Neural cell (in vitro differentiated cells): ENCODE measurements around the gene MLLT10. TPM values are rescaled to one million over a fixed set of nuclear protein-coding genes. Genes with fewer than 3 reads are reported as not detected.

Source experiments
- H2AFZ ChIP-seq: fragments of 200-600, 300-800 bp; sonication (generic), shearing (Covaris generic); 2 replicates; pipeline ENCODE4 v1.6.0; 2014; ENCODE audit warnings: low read depth, mild to moderate bottlenecking, antibody characterized with exemption, low read length, moderate library complexity
- H3F3A ChIP-seq: fragments of 200-600 bp; shearing (Covaris generic); 2 replicates; pipeline ENCODE4 v1.6.1; 2016; ENCODE audit warnings: mild to moderate bottlenecking, moderate library complexity, mixed read lengths, antibody characterized with exemption, low read length; ENCODE audit not compliant: insufficient read depth, poor library complexity, severe bottlenecking
- H3K27ac ChIP-seq: fragments of 200-600, 300-800 bp; sonication (generic), shearing (Covaris generic); 2 replicates; pipeline ENCODE4 v1.5.1; 2014; ENCODE audit warnings: mild to moderate bottlenecking, low read length, moderate library complexity
- H3K27me3 ChIP-seq: fragments of 300-800, 200-600 bp; sonication (generic), shearing (Covaris generic); 2 replicates; pipeline ENCODE4 v1.6.0; 2014; ENCODE audit warnings: mild to moderate bottlenecking, low read depth, low read length, moderate library complexity; ENCODE audit not compliant: insufficient read depth
- H3K36me3 ChIP-seq: fragments of 300-800, 200-600 bp; sonication (generic), shearing (Covaris generic); 2 replicates; pipeline ENCODE4 v1.5.1; 2014; ENCODE audit warnings: mild to moderate bottlenecking, antibody characterized with exemption, low read length, moderate library complexity; ENCODE audit not compliant: insufficient read depth
- H3K4me2 ChIP-seq: fragments of 300-800, 200-600 bp; sonication (generic), shearing (Covaris generic); 2 replicates; pipeline ENCODE4 v1.6.0; 2014; ENCODE audit warnings: mild to moderate bottlenecking, low read length
- H3K4me3 ChIP-seq: fragments of 300-800, 200-600 bp; sonication (generic), shearing (Covaris generic); 2 replicates; pipeline ENCODE4 v1.5.1; 2014; ENCODE audit warnings: mild to moderate bottlenecking, low read length, moderate library complexity
- H3K79me2 ChIP-seq: fragments of 200-600 bp; shearing (Covaris generic); replicated peaks from 2 replicates; pipeline ENCODE4 v1.6.0; 2014; ENCODE audit warnings: mild to moderate bottlenecking, low read length, moderate library complexity; ENCODE audit not compliant: insufficient read depth
- H3K9ac ChIP-seq: fragments of 300-800, 200-600 bp; sonication (generic), shearing (Covaris generic); 2 replicates; pipeline ENCODE4 v1.6.1; 2016; ENCODE audit warnings: mild to moderate bottlenecking, low read length, mixed read lengths
- H3K9me2 ChIP-seq: fragments of 200-600 bp; shearing (Covaris generic); 2 replicates; pipeline ENCODE4 v1.6.1; 2016; ENCODE audit warnings: mild to moderate bottlenecking, low read length, mixed read lengths; ENCODE audit not compliant: insufficient read depth
- H3K9me3 ChIP-seq: fragments of 200-600, 300-800 bp; sonication (generic), shearing (Covaris generic); 2 replicates; pipeline ENCODE4 v1.6.1; 2016; ENCODE audit warnings: mild to moderate bottlenecking, mixed run types, low read length, moderate library complexity, mixed read lengths
- H4K20me1 ChIP-seq: fragments of 200-600 bp; shearing (Covaris generic); 2 replicates; pipeline ENCODE4 v1.6.1; 2016; ENCODE audit warnings: mild to moderate bottlenecking, mixed run types; ENCODE audit not compliant: insufficient read depth
- CTCF ChIP-seq: fragments of 450-650 bp; IDR thresholded peaks from 2 replicates; pipeline ENCODE4 v1.5.1; 2014; ENCODE audit warnings: antibody characterized with exemption, mild to moderate bottlenecking, moderate library complexity; ENCODE audit not compliant: poor library complexity, severe bottlenecking
- EP300 ChIP-seq: fragments of 450-650 bp; conservative IDR thresholded peaks from 2 replicates; pipeline ENCODE4 v1.6.1; 2014; ENCODE audit warnings: antibody characterized with exemption, mild to moderate bottlenecking, moderate library complexity; ENCODE audit not compliant: poor library complexity, severe bottlenecking
- EZH2 ChIP-seq: fragments of 200-600, 300-800 bp; shearing (Covaris generic), sonication (generic); IDR thresholded peaks from 2 replicates; pipeline ENCODE4 v1.6.1; 2014; ENCODE audit warnings: antibody characterized with exemption, low read length, borderline replicate concordance, mild to moderate bottlenecking; ENCODE audit not compliant: insufficient read depth, poor library complexity, severe bottlenecking
- MXI1 ChIP-seq: fragments of 450-650 bp; conservative IDR thresholded peaks from 2 replicates; pipeline ENCODE4 v1.6.1; 2014; ENCODE audit warnings: antibody characterized with exemption, mild to moderate bottlenecking; ENCODE audit not compliant: poor library complexity, severe bottlenecking
- POLR2AphosphoS5 ChIP-seq: IDR thresholded peaks from 2 replicates; pipeline ENCODE4 v1.6.1; 2012
- REST ChIP-seq: IDR thresholded peaks from 2 replicates; pipeline ENCODE4 v1.6.1; 2012; ENCODE audit warnings: borderline replicate concordance
- SMC3 ChIP-seq: fragments of 450-650 bp; conservative IDR thresholded peaks from 2 replicates; pipeline ENCODE4 v1.6.1; 2014; ENCODE audit warnings: antibody characterized with exemption, mild to moderate bottlenecking, moderate library complexity; ENCODE audit not compliant: poor library complexity
- polyA plus RNA-seq: library from polyadenylated mRNA; depleted of rRNA; stranded (reverse); fragments of >200 nt; gene quantifications from 2 replicates; pipeline ENCODE4 v1.2.3, GENCODE V29; 2014

MLLT10 gene
- polyA plus RNA-seq, 1 donor from 2014 or later = 31.0 TPM

GRCh38 chr10:21758239-21758638 is 224.2 kb downstream of the MLLT10 start:
- Histone ChIP-seq H3K9ac (no peak overlapping the region), H3F3A (no peaks in the 10 kb centered on the region), H4K20me1 (no peaks in the 10 kb centered on the region), H3K4me3 (no peak overlapping the region), H3K79me2 (no peaks in the 10 kb centered on the region), H3K9me2 (no peaks in the 10 kb centered on the region), H3K36me3 (peaks cover 4% of the 10 kb centered on the region), H3K9me3 (no peaks in the 10 kb centered on the region), H3K27ac (no peak overlapping the region), H2AFZ (no peak overlapping the region), H3K27me3 (no peaks in the 10 kb centered on the region), H3K4me2 (no peak overlapping the region)
- TF ChIP-seq SMC3 (no peak), EP300 (no peak), REST (no peak), POLR2AphosphoS5 (no peak), EZH2 (no peak), MXI1 (no peak)

- Histone ChIP-seq H2AFZ (no peak overlapping the region), H3K36me3 (peaks cover 4% of the 10 kb centered on the region), H4K20me1 (no peaks in the 10 kb centered on the region), H3K4me2 (no peak overlapping the region), H3K27me3 (no peaks in the 10 kb centered on the region), H3K27ac (no peak overlapping the region), H3K9me2 (no peaks in the 10 kb centered on the region), H3K9me3 (no peaks in the 10 kb centered on the region), H3F3A (no peaks in the 10 kb centered on the region), H3K79me2 (no peaks in the 10 kb centered on the region), H3K9ac (no peak overlapping the region), H3K4me3 (no peak overlapping the region)
- TF ChIP-seq CTCF = no peak
- no peak for TF ChIP-seq REST
- TF ChIP-seq POLR2AphosphoS5 = no peak
- TF ChIP-seq MXI1 = no peak
These were observed 224.7 kb downstream of the MLLT10 start for GRCh38 chr10:21758696-21759095.
